Activated naive CD8-positive, alpha-beta T cell treated with anti-CD3 and anti-CD28 coated beads, Interleukin-2, amount 50 U/mL, for 24 hours (primary cell): ENCODE data around the gene CCDC92.
A peak's percentile ranks its signal among the peaks of the same experiment; 100 is the strongest.

Experiments used
- ATAC-seq: fragments of 150-1000 bp; cut with Tn5 transposase; one replicate; pipeline ENCODE4 v1.10.0; 2021
- DNase-seq: peaks from one replicate; pipeline ENCODE4 v3.0.0; 2021
- H3K27ac Mint-ChIP-seq: one replicate; pipeline ENCODE4 v1.8.0; 2021; ENCODE audit warnings: mild to moderate bottlenecking, mixed read lengths
- H3K27me3 Mint-ChIP-seq: one replicate; pipeline ENCODE4 v1.8.0; 2021; ENCODE audit warnings: mixed read lengths
- H3K36me3 Mint-ChIP-seq: one replicate; pipeline ENCODE4 v1.8.0; 2021; ENCODE audit warnings: low read depth, mixed read lengths
- H3K4me1 Mint-ChIP-seq: one replicate; pipeline ENCODE4 v1.8.0; 2021; ENCODE audit warnings: mixed read lengths
- H3K4me3 Mint-ChIP-seq: one replicate; pipeline ENCODE4 v1.8.0; 2021; ENCODE audit warnings: mild to moderate bottlenecking, moderate library complexity, mixed read lengths
- H3K9me3 Mint-ChIP-seq: one replicate; pipeline ENCODE4 v1.8.0; 2021; ENCODE audit warnings: mixed read lengths

Gene CCDC92

GRCh38 chr12:124007826-124008570 lies 35.4 kb upstream of the CCDC92 start:
- peaks cover 23% of the 10 kb centered on the region for H3K4me1 Mint-ChIP-seq
- DNase-seq (no peak), ATAC-seq (no peak)
- peaks cover 18% of the 10 kb centered on the region for H3K36me3 Mint-ChIP-seq
- H3K27ac Mint-ChIP-seq = no peak overlapping the region
- no peaks in the 10 kb centered on the region for H3K9me3 Mint-ChIP-seq
- H3K4me3 Mint-ChIP-seq = no peak overlapping the region
- no peaks in the 10 kb centered on the region for H3K27me3 Mint-ChIP-seq

GRCh38 chr12:124006846-124007713 lies 34.4 kb upstream of the CCDC92 start:
- DNase-seq = no peak
- ATAC-seq = no peak
- peak overlapping the region; percentile 21 for H3K4me3 Mint-ChIP-seq
- no peaks in the 10 kb centered on the region for H3K9me3 Mint-ChIP-seq
- peak overlapping the region; percentile 27 for H3K27ac Mint-ChIP-seq
- H3K36me3 Mint-ChIP-seq = peaks cover 18% of the 10 kb centered on the region
- H3K27me3 Mint-ChIP-seq = no peaks in the 10 kb centered on the region
- H3K4me1 Mint-ChIP-seq = peaks cover 23% of the 10 kb centered on the region

GRCh38 chr12:124006085-124006845 lies 33.6 kb upstream of the CCDC92 start:
- H3K27me3 Mint-ChIP-seq = no peaks in the 10 kb centered on the region
- H3K27ac Mint-ChIP-seq = peak overlapping the region; percentile 27
- DNase-seq (peak; percentile 7), ATAC-seq (no peak)
- no peaks in the 10 kb centered on the region for H3K9me3 Mint-ChIP-seq
- H3K36me3 Mint-ChIP-seq = peaks cover 14% of the 10 kb centered on the region
- peaks cover 23% of the 10 kb centered on the region for H3K4me1 Mint-ChIP-seq
- peak overlapping the region; percentile 21 for H3K4me3 Mint-ChIP-seq

- Mint-ChIP-seq H3K36me3 (peaks cover 8% of the 10 kb centered on the region), H3K27me3 (no peaks in the 10 kb centered on the region), H3K27ac (no peak overlapping the region), H3K4me1 (peaks cover 23% of the 10 kb centered on the region), H3K4me3 (no peak overlapping the region), H3K9me3 (no peaks in the 10 kb centered on the region)
- DNase-seq (no peak), ATAC-seq (no peak)
Observed at GRCh38 chr12:124004233-124004875, 31.7 kb upstream of the CCDC92 start.

- Mint-ChIP-seq H3K9me3 (no peaks in the 10 kb centered on the region), H3K4me1 (peaks cover 17% of the 10 kb centered on the region), H3K27ac (no peak overlapping the region), H3K27me3 (no peaks in the 10 kb centered on the region), H3K36me3 (peaks cover 5% of the 10 kb centered on the region), H3K4me3 (no peak overlapping the region)
- ATAC-seq (no peak), DNase-seq (no peak)
Observed at GRCh38 chr12:124002654-124003053, 30.0 kb upstream of the CCDC92 start.

- DNase-seq = no peak
- ATAC-seq = no peak
- no peak overlapping the region for H3K27ac Mint-ChIP-seq
- H3K4me3 Mint-ChIP-seq = no peak overlapping the region
- H3K9me3 Mint-ChIP-seq = no peaks in the 10 kb centered on the region
- H3K36me3 Mint-ChIP-seq = peaks cover 5% of the 10 kb centered on the region
- H3K27me3 Mint-ChIP-seq = no peaks in the 10 kb centered on the region
- peaks cover 16% of the 10 kb centered on the region for H3K4me1 Mint-ChIP-seq
Observed at GRCh38 chr12:124002021-124002644, 29.5 kb upstream of the CCDC92 start.

- H3K36me3 Mint-ChIP-seq = peaks cover 5% of the 10 kb centered on the region
- no peaks in the 10 kb centered on the region for H3K9me3 Mint-ChIP-seq
- peaks cover 9% of the 10 kb centered on the region for H3K4me1 Mint-ChIP-seq
- H3K27me3 Mint-ChIP-seq = no peaks in the 10 kb centered on the region
- DNase-seq (no peak), ATAC-seq (no peak)
- no peak overlapping the region for H3K27ac Mint-ChIP-seq
- H3K4me3 Mint-ChIP-seq = no peak overlapping the region
Observed at GRCh38 chr12:124001343-124001742, 28.7 kb upstream of the CCDC92 start.

- H3K36me3 Mint-ChIP-seq = peaks cover 5% of the 10 kb centered on the region
- no peaks in the 10 kb centered on the region for H3K27me3 Mint-ChIP-seq
- no peak overlapping the region for H3K27ac Mint-ChIP-seq
- ATAC-seq (no peak), DNase-seq (no peak)
- H3K9me3 Mint-ChIP-seq = no peaks in the 10 kb centered on the region
- H3K4me1 Mint-ChIP-seq = peaks cover 7% of the 10 kb centered on the region
- no peak overlapping the region for H3K4me3 Mint-ChIP-seq
Observed at GRCh38 chr12:124000111-124000510, 27.5 kb upstream of the CCDC92 start.

- H3K9me3 Mint-ChIP-seq = no peaks in the 10 kb centered on the region
- H3K27ac Mint-ChIP-seq = no peak overlapping the region
- no peaks in the 10 kb centered on the region for H3K27me3 Mint-ChIP-seq
- H3K4me3 Mint-ChIP-seq = no peak overlapping the region
- peaks cover 10% of the 10 kb centered on the region for H3K36me3 Mint-ChIP-seq
- DNase-seq (no peak), ATAC-seq (no peak)
- H3K4me1 Mint-ChIP-seq = peaks cover 15% of the 10 kb centered on the region
Observed at GRCh38 chr12:123998991-123999359, 26.3 kb upstream of the CCDC92 start.

GRCh38 chr12:123998344-123998990 lies 25.8 kb upstream of the CCDC92 start:
- Mint-ChIP-seq H3K27me3 (no peaks in the 10 kb centered on the region), H3K27ac (no peak overlapping the region), H3K4me1 (peaks cover 15% of the 10 kb centered on the region), H3K36me3 (peaks cover 15% of the 10 kb centered on the region), H3K4me3 (no peak overlapping the region), H3K9me3 (no peaks in the 10 kb centered on the region)
- no peak for DNase-seq
- ATAC-seq = no peak

- Mint-ChIP-seq H3K4me1 (peaks cover 15% of the 10 kb centered on the region), H3K27ac (no peak overlapping the region), H3K36me3 (peaks cover 18% of the 10 kb centered on the region), H3K27me3 (no peaks in the 10 kb centered on the region), H3K4me3 (no peak overlapping the region), H3K9me3 (no peaks in the 10 kb centered on the region)
- no peak for DNase-seq
- no peak for ATAC-seq
Observed at GRCh38 chr12:123997908-123998307, 25.3 kb upstream of the CCDC92 start.

GRCh38 chr12:123997033-123997822 lies 24.6 kb upstream of the CCDC92 start:
- peaks cover 15% of the 10 kb centered on the region for H3K4me1 Mint-ChIP-seq
- no peak overlapping the region for H3K4me3 Mint-ChIP-seq
- no peak overlapping the region for H3K27ac Mint-ChIP-seq
- no peak for ATAC-seq
- H3K9me3 Mint-ChIP-seq = no peaks in the 10 kb centered on the region
- peaks cover 20% of the 10 kb centered on the region for H3K36me3 Mint-ChIP-seq
- no peaks in the 10 kb centered on the region for H3K27me3 Mint-ChIP-seq
- no peak for DNase-seq

- Mint-ChIP-seq H3K9me3 (no peaks in the 10 kb centered on the region), H3K27ac (no peak overlapping the region), H3K27me3 (no peaks in the 10 kb centered on the region), H3K36me3 (peaks cover 23% of the 10 kb centered on the region), H3K4me1 (peaks cover 15% of the 10 kb centered on the region), H3K4me3 (no peak overlapping the region)
- ATAC-seq (no peak), DNase-seq (no peak)
Observed at GRCh38 chr12:123996581-123996980, 23.9 kb upstream of the CCDC92 start.
